ENCODE results near the gene JAML.

Gene JAML

GRCh38 chr11:118239509-118240205 is 14.8 kb upstream of the JAML start:
- no peak for DNase-seq

- no peak for DNase-seq
Observed at GRCh38 chr11:118238929-118239328, 14.1 kb upstream of the JAML start.

- no peak for DNase-seq
Observed at GRCh38 chr11:118238421-118238820, 13.6 kb upstream of the JAML start.

- no peak for DNase-seq
Observed at GRCh38 chr11:118236170-118236569, 11.4 kb upstream of the JAML start.

GRCh38 chr11:118234833-118235232 is 10.0 kb upstream of the JAML start:
- no peak for DNase-seq

GRCh38 chr11:118233850-118234249 is 9.0 kb upstream of the JAML start:
- no peak for DNase-seq

GRCh38 chr11:118233377-118233776 is 8.6 kb upstream of the JAML start:
- DNase-seq: no peak

- no peak for DNase-seq
Observed at GRCh38 chr11:118232659-118233058, 7.8 kb upstream of the JAML start.

GRCh38 chr11:118231461-118231860 is 6.7 kb upstream of the JAML start:
- no peak for DNase-seq

- DNase-seq: no peak
Observed at GRCh38 chr11:118230088-118230487, 5.3 kb upstream of the JAML start.

GRCh38 chr11:118229274-118229847 is 4.5 kb upstream of the JAML start:
- no peak for DNase-seq

- DNase-seq: no peak
Observed at GRCh38 chr11:118227865-118228785, 3.3 kb upstream of the JAML start.

- no peak for DNase-seq
Observed at GRCh38 chr11:118226781-118227180, 2.0 kb upstream of the JAML start.

- DNase-seq: no peak
Observed at GRCh38 chr11:118226296-118226695, 1.5 kb upstream of the JAML start.

GRCh38 chr11:118223992-118224391 is 819 bp downstream of the JAML start:
- DNase-seq: no peak

- DNase-seq: no peak
Observed at GRCh38 chr11:118223570-118223969, 1.2 kb downstream of the JAML start.

GRCh38 chr11:118222437-118222836 is 2.4 kb downstream of the JAML start:
- no peak for DNase-seq

- DNase-seq: no peak
Observed at GRCh38 chr11:118221419-118221818, 3.4 kb downstream of the JAML start.

GRCh38 chr11:118219732-118220131 is 5.1 kb downstream of the JAML start:
- DNase-seq: no peak

- DNase-seq: no peak
Observed at GRCh38 chr11:118219244-118219643, 5.6 kb downstream of the JAML start.

- no peak for DNase-seq
Observed at GRCh38 chr11:118217575-118217974, 7.2 kb downstream of the JAML start.

- DNase-seq: no peak
Observed at GRCh38 chr11:118216621-118217481, 8.0 kb downstream of the JAML start.

- DNase-seq: no peak
Observed at GRCh38 chr11:118215765-118216164, 9.0 kb downstream of the JAML start.

Data from cortex of kidney (tissue), 1 donor.